IPS-NIHi11 (cell line): ENCODE measurements around the gene OR2W1.

Source experiments
- DNase-seq: peaks from one replicate; pipeline ENCODE4 v3.0.0; 2012; ENCODE audit warnings: mixed read lengths, low spot score

The OR2W1 gene

GRCh38 chr6:28996844-28997510, 48.0 kb downstream of the OR2W1 start:
- no peak for DNase-seq

GRCh38 chr6:28995093-28995650, 49.8 kb downstream of the OR2W1 start:
- no peak for DNase-seq
